Chondrocyte (in vitro differentiated cells): ENCODE data around the gene BCORL1. TPM values are rescaled to one million over a fixed set of nuclear protein-coding genes. Genes with fewer than 3 reads are reported as not detected.
A peak's percentile ranks its signal among the peaks of the same experiment; 100 is the strongest.

Source experiments
- DNase-seq: peaks from one replicate; pipeline ENCODE4 v3.0.0; 2021; ENCODE audit warnings: mixed read lengths, low spot score
- H3K27ac Mint-ChIP-seq: one replicate; pipeline ENCODE4 v1.8.0; 2021; ENCODE audit warnings: mild to moderate bottlenecking, moderate library complexity, mixed read lengths; ENCODE audit not compliant: unreplicated experiment
- H3K27me3 Mint-ChIP-seq: 2 replicates; pipeline ENCODE4 v1.8.0; 2021; ENCODE audit warnings: low read depth, mixed read lengths
- H3K36me3 Mint-ChIP-seq: 2 replicates; pipeline ENCODE4 v1.8.0; 2021; ENCODE audit warnings: low read depth, mixed read lengths
- H3K4me1 Mint-ChIP-seq: 2 replicates; pipeline ENCODE4 v1.8.0; 2021; ENCODE audit warnings: low read depth, mild to moderate bottlenecking, mixed read lengths
- H3K4me3 Mint-ChIP-seq: one replicate; pipeline ENCODE4 v1.8.0; 2021; ENCODE audit warnings: mild to moderate bottlenecking, moderate library complexity, mixed read lengths; ENCODE audit not compliant: unreplicated experiment
- H3K9me3 Mint-ChIP-seq: 2 replicates; pipeline ENCODE4 v1.8.0; 2021; ENCODE audit warnings: low read depth, mixed read lengths
- CTCF ChIP-seq: fragments of 200-600 bp; sonication (generic); IDR thresholded peaks from 2 replicates; pipeline ENCODE4 v1.5.0; 2021; ENCODE audit warnings: antibody characterized with exemption, mild to moderate bottlenecking, moderate library complexity
- total RNA-seq: library from RNA; stranded (reverse); gene quantifications from 3 replicates; pipeline ENCODE4 v1.2.1, GENCODE V29; 2021

Gene BCORL1
- total RNA-seq, 1 donor from 2014 or later, result 20.6 TPM

DNA sequence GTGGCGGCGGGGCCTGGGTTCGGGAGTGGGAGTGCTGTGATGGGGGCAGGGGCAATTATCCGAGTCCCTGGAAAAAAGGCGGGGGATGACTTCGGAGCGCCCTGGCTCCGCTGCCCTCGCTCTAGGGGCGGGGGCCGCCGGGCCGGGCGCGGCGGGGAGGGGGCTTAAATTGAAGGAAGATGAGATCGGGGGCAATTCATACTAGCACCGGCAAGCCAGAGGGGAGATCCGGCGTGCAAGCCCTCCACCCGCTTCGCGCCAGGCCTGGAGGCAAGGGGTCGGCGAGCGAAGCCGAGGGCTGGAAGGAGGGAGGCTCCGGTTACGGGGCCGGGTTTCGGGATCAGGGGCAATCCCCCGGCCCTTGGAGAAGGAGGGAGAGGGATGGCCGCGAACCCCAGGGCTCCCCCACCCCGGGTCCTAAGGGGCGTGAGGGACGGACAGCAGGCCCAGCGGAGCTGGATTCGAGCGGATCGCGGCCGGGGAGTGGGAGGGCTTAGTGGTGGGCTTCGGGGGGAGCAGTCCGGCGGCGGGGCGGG is 1.2 kb downstream of the BCORL1 start:
- peaks cover 9% of the 10 kb centered on the region for H3K4me1 Mint-ChIP-seq
- DNase-seq, result no peak
- no peak overlapping the region for H3K4me3 Mint-ChIP-seq
- H3K27me3 Mint-ChIP-seq, result no peaks in the 10 kb centered on the region
- no peak overlapping the region for H3K27ac Mint-ChIP-seq
- H3K9me3 Mint-ChIP-seq, result no peaks in the 10 kb centered on the region
- no peak for TF ChIP-seq CTCF
- H3K36me3 Mint-ChIP-seq, result no peaks in the 10 kb centered on the region

- H3K4me3 Mint-ChIP-seq, result peak overlapping the region; percentile 74
- no peak for DNase-seq
- TF ChIP-seq CTCF, result no peak
- no peaks in the 10 kb centered on the region for H3K36me3 Mint-ChIP-seq
- H3K4me1 Mint-ChIP-seq, result peaks cover 9% of the 10 kb centered on the region
- H3K27me3 Mint-ChIP-seq, result no peaks in the 10 kb centered on the region
- no peak overlapping the region for H3K27ac Mint-ChIP-seq
- H3K9me3 Mint-ChIP-seq, result no peaks in the 10 kb centered on the region
These were observed 1.9 kb downstream of the BCORL1 start for GRCh38 chrX:129984111-129984958.

DNA sequence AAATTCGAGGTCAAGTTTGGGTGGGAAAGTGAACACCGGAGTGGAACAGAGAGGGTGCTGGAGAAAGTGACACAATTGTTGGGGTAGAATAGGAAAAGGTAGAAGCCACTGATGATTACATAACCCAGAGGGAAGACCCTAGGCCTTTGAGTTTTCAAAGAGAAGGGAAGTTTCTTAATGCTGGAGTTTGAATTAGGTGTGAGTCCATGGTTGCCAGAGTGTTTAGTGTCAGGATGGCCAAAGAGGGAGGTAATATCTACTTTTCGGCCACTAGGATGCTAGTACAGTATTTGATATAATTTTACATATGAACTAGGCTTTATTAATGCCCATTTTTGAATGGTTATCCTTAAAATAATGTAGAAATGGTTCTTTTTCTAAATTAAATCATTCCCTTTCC is 5.4 kb downstream of the BCORL1 start:
- TF ChIP-seq CTCF, result no peak
- Mint-ChIP-seq H3K4me3 (no peak overlapping the region), H3K9me3 (no peaks in the 10 kb centered on the region), H3K4me1 (peaks cover 9% of the 10 kb centered on the region), H3K36me3 (no peaks in the 10 kb centered on the region), H3K27me3 (no peaks in the 10 kb centered on the region), H3K27ac (no peak overlapping the region)
- no peak for DNase-seq

DNA sequence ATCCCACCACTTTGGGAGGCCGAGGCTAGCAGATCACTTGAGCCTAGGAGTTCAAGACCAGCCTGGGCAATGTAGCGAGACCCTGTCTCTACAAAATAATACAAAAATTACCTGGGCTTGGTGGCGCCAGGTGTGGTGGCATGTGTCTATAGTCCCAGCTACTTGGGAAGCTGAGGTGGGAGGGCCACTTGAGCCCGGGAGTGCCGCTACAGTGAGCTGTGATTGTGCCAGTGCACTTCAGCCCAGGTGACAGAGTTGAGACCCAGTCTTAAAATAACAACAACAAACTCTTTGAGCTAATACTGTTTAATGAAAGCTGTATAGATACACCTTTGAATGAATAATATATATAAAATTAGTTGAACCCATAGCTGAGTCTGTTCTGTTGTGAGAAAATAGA is 9.7 kb downstream of the BCORL1 start:
- H3K9me3 Mint-ChIP-seq, result no peaks in the 10 kb centered on the region
- no peak overlapping the region for H3K27ac Mint-ChIP-seq
- H3K4me3 Mint-ChIP-seq, result no peak overlapping the region
- H3K27me3 Mint-ChIP-seq, result no peaks in the 10 kb centered on the region
- H3K4me1 Mint-ChIP-seq, result peaks cover 9% of the 10 kb centered on the region
- DNase-seq, result no peak
- no peak for TF ChIP-seq CTCF
- H3K36me3 Mint-ChIP-seq, result no peaks in the 10 kb centered on the region

DNA sequence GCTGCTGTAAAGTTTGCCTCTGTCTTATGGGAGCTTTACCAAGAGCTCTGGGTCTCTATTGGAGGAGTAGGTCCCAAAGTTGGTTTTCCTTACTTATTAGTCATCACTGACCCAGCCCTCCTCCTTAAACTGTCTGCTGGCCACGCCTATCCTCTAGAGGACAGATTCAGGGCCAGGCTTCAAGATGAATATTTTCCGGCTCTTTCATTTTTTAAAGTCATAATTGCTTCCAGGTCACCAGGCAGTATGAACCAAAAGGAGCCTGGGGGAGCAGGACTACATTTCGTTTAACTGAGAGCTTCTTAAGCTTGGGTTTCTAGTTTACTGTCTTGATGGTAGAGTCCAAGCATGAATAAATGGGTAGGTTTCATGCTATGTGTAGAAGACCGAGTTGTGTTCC is 13.7 kb downstream of the BCORL1 start:
- no peak for TF ChIP-seq CTCF
- no peaks in the 10 kb centered on the region for H3K9me3 Mint-ChIP-seq
- H3K4me3 Mint-ChIP-seq, result no peak overlapping the region
- no peak for DNase-seq
- H3K4me1 Mint-ChIP-seq, result peaks cover 9% of the 10 kb centered on the region
- no peaks in the 10 kb centered on the region for H3K36me3 Mint-ChIP-seq
- peak overlapping the region; percentile 4 for H3K27ac Mint-ChIP-seq
- no peaks in the 10 kb centered on the region for H3K27me3 Mint-ChIP-seq
